ENCODE measurements around the gene KIFC1. TPM values are rescaled to one million over a fixed set of nuclear protein-coding genes. Genes with fewer than 3 reads are reported as not detected.
A peak's percentile ranks its signal among the peaks of the same experiment; 100 is the strongest.

Gene KIFC1
- polyA plus RNA-seq, 1 of the 3 experiments (the other 2 are of a cell fraction): 35.9 TPM

DNA sequence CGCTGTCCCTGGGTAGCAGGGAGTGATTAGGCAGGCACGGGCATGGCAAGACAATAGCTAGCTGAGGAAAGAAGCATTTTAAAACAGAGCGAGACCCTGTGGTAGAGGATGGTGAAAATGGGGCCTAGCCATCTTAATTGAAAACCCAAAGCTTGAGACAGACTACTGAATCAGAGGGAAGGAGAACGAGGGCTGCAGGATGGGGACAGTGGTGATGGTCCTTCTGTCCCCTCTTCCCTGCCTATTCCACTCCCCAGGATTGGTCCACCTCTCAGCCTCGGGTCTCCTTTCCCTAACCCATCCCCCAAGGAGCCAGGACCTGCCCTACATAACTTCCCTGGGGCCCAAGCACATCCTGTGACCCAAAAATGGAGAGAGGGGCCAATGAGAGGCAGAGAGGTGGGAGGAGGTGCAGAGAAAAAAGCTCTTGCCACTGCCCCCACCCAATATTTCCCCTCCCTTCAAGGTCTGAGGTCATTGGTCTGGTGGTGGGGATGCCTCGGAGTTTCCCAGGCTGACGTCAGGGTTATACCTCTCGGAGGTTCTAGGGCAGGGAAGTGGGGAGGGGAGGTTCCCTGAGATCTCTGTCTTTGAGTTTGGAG, 27.2 kb downstream of the KIFC1 start:
- Histone ChIP-seq H3K79me2 (ENCODE audit: insufficient read depth) (peaks cover 40% of the 10 kb centered on the region), H3K4me1 (ENCODE audit: control insufficient read depth in 1 of 2, insufficient read depth in 2 of 2, low read depth in 1 of 2, low read length in 1 of 2) (peaks cover 22 to 43% of the 10 kb centered on the region in 2 experiments), H3K4me3 (ENCODE audit: low read depth in 2 of 2, low read length in 1 of 2) (peak overlapping the region; percentile 47 to 56), H3F3A (replicated peaks; ENCODE audit: insufficient read depth) (peaks cover 13% of the 10 kb centered on the region), H3K27ac (ENCODE audit: low read depth in 2 of 2, low read length in 1 of 2) (peak overlapping the region; percentile 84 to 94), H3K36me3 (replicated peaks in 1 of 2; ENCODE audit: control insufficient read depth in 1 of 2, insufficient read depth in 2 of 2, low read length in 1 of 2) (peaks cover 10 to 28% of the 10 kb centered on the region in 2 experiments), H3K9ac (peak overlapping the region; percentile 63), H2AFZ (ENCODE audit: low read depth) (peak overlapping the region; percentile 72; the same call in 1 of the 2 replicates), H4K20me1 (ENCODE audit: insufficient read depth) (0 out of 2 replicates have a peak, but pooled peaks cover 5% of the 10 kb centered on the region), H3K4me2 (peak overlapping the region; percentile 82), H3K9me3 (no peaks in the 10 kb centered on the region), H3K9me2 (no peaks in the 10 kb centered on the region), H3K27me3 (ENCODE audit: insufficient read depth) (no peaks in the 10 kb centered on the region)
- TF ChIP-seq POLR2AphosphoS5 (IDR thresholded peaks at IDR 0.05; ENCODE audit: low read depth, low read length): 0 out of 2 replicates have a peak, but pooled peaks have one; percentile 2
- no peak for TF ChIP-seq ELF1 (IDR thresholded peaks at IDR 0.05)
- ChIA-PET CTCF (interaction anchor here (0.6 to 2.4 kb wide), 8 partner anchors 7 to 282 kb away, joined by 3 to 12 read pairs (median 4); no protein-coding TSS in a partner anchor), POLR2A (interaction anchor here (0.6 to 2.0 kb wide), 5 partner anchors 13 to 147 kb away, joined by 3 to 8 read pairs (median 4); partner anchors contain the start of genes RPS18, VPS52 and ZBTB9)
- 64% methylated on average over 8 of the region's 8 CpGs for WGBS (ENCODE audit: low lambda C conversion rate)
- no peak for DNase-seq

DNA sequence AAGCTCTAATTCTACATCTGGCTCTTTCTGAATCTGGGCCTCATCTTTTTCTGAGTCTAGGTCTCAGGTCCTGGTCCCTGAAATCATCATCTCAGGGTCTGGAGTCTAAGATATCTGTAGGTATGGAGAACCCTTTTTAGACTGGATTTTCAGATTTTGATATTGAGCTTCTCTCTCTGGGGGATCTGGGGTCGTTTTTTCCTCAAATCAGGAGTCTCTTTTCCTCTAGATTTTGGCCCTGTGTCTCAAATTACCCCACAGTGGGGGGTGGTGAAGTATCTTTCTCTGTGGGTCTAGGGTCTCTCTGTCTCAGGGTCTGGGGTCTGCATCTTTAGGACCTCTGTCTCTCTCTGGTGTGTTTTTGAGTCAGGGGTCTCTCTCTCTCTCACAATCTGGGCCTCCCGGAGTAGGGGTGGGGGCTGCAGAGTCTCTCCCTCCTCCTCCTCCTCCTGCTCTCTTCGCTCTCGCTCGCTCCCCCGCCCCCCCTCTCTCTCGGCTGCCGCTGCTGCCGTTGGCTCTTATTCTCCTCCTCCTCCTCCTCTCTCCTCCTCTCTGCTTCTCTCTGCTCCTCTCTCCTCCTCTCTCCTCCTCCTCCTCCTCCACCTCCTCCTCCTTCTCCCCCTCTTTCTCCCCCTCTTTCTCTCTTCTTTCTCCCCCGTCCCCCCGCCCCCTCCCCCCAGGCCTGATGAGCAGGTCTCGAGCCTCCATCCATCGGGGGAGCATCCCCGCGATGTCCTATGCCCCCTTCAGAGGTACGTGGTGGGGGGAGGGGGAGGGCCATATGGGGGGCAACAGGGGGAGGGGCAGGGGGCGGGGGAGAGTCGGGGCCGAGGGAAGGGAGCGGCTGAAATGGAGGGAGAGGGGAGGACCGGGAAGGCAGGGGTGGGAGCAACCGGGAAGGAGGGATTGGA, 28.2 kb downstream of the KIFC1 start, which contains the start of gene SYNGAP1:
Gene SYNGAP1 (plus strand): TSS at position 486 of the 911 bp plus-strand sequence. CDS start 200 bp downstream, at position 686.
- Histone ChIP-seq H3K4me1 (ENCODE audit: control insufficient read depth in 1 of 2, insufficient read depth in 2 of 2, low read depth in 1 of 2, low read length in 1 of 2) (peaks cover 29 to 48% of the 10 kb centered on the region in 2 experiments), H3K36me3 (replicated peaks in 1 of 2; ENCODE audit: control insufficient read depth in 1 of 2, insufficient read depth in 2 of 2, low read length in 1 of 2) (peaks cover 7 to 18% of the 10 kb centered on the region in 2 experiments), H3K4me2 (peak within 1 kb of the TSS; percentile 82), H3K4me3 (ENCODE audit: low read depth in 2 of 2, low read length in 1 of 2) (peak within 1 kb of the TSS; percentile 11 to 43), H3K79me2 (ENCODE audit: insufficient read depth) (peaks cover 30% of the 10 kb centered on the region), H4K20me1 (ENCODE audit: insufficient read depth) (0 out of 2 replicates have a peak, but pooled peaks cover 5% of the 10 kb centered on the region), H3F3A (replicated peaks; ENCODE audit: insufficient read depth) (peaks cover 16% of the 10 kb centered on the region), H3K27me3 (ENCODE audit: insufficient read depth) (no peaks in the 10 kb centered on the region), H3K27ac (ENCODE audit: low read depth in 2 of 2, low read length in 1 of 2) (peak within 1 kb of the TSS; percentile 84 to 94), H3K9ac (peak within 1 kb of the TSS; percentile 38), H3K9me2 (no peaks in the 10 kb centered on the region), H2AFZ (ENCODE audit: low read depth) (peak within 1 kb of the TSS; percentile 56; the same call in 1 of the 2 replicates), H3K9me3 (no peaks in the 10 kb centered on the region)
- 35% methylated on average over 22 of the region's 22 CpGs for WGBS (ENCODE audit: low lambda C conversion rate)
- POLR2A ChIA-PET: no interaction called here
- TF ChIP-seq, protein P1, sequence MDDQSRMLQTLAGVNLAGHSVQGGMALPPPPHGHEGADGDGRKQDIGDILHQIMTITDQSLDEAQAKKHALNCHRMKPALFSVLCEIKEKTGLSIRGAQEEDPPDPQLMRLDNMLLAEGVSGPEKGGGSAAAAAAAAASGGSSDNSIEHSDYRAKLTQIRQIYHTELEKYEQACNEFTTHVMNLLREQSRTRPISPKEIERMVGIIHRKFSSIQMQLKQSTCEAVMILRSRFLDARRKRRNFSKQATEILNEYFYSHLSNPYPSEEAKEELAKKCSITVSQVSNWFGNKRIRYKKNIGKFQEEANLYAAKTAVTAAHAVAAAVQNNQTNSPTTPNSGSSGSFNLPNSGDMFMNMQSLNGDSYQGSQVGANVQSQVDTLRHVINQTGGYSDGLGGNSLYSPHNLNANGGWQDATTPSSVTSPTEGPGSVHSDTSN (IDR thresholded peaks at IDR 0.05): no peak
- no peak for TF ChIP-seq FOXJ3 (CRISPR knock-in tag; IDR thresholded peaks at IDR 0.05)
- CTCF ChIA-PET: interaction anchor here (0.8 to 2.4 kb wide), 4 partner anchors 9 to 281 kb away, joined by 3 to 12 read pairs (median 5); no protein-coding TSS in a partner anchor
- peak; percentile 67 for DNase-seq

Measured in SK-N-SH (cell line).